Measurements from ENCODE around the gene OOEP.
"Not testable (repeated sequence)": the region's sequence is repeated elsewhere in the genome, so short reads cannot be mapped to it uniquely, and the experiment has no call there.

OOEP gene

GRCh38 chr6:73394577-73395354 is 25.1 kb upstream of the OOEP start, which contains the start of gene DDX43:
DDX43 (plus strand) TSS chr6:73394828; CDS start chr6:73394906, 78 bp downstream.
- DNase-seq (no peak), ATAC-seq (ENCODE audit: insufficient read depth, low read depth) (no peak)
- H3K27ac ChIP-seq (ENCODE audit: low read length), result no peak within 1 kb of the TSS
- TF ChIP-seq EZH2 (IDR thresholded peaks at IDR 0.05; ENCODE audit: borderline replicate concordance, low read depth, low read length, severe bottlenecking), result no peak
- no peak for TF ChIP-seq CTCF (IDR thresholded peaks at IDR 0.05; ENCODE audit: borderline replicate concordance, extremely low read depth, low read length, poor library complexity, severe bottlenecking)
- H3K4me3 ChIP-seq (ENCODE audit: low read depth in 1 of 2, low read length in 2 of 2), result no peak within 1 kb of the TSS
- H3K27me3 ChIP-seq (ENCODE audit: insufficient read depth, low read length, poor library complexity), result no peaks in the 10 kb centered on the region
- H3K4me2 ChIP-seq (ENCODE audit: insufficient read depth, low read length), result no peak within 1 kb of the TSS
- no peak within 1 kb of the TSS for H3K9ac ChIP-seq (ENCODE audit: low read depth, low read length)
- no peak within 1 kb of the TSS for H2AFZ ChIP-seq (ENCODE audit: low read depth, low read length)
- no peaks in the 10 kb centered on the region for H3K36me3 ChIP-seq (ENCODE audit: insufficient read depth, low read length)
- H4K20me1 ChIP-seq (ENCODE audit: insufficient read depth, low read length), result no peaks in the 10 kb centered on the region
- H3K9me3 ChIP-seq (ENCODE audit: insufficient read depth, low read length, severe bottlenecking), result no peaks in the 10 kb centered on the region
- H3K4me1 ChIP-seq (ENCODE audit: insufficient read depth, low read length), result no peaks in the 10 kb centered on the region
- H3K79me2 ChIP-seq (ENCODE audit: insufficient read depth, low read length), result no peaks in the 10 kb centered on the region

- H3K36me3 ChIP-seq (ENCODE audit: insufficient read depth, low read length), result no peaks in the 10 kb centered on the region
- H2AFZ ChIP-seq (ENCODE audit: low read depth, low read length), result no peak overlapping the region
- H3K27me3 ChIP-seq (ENCODE audit: insufficient read depth, low read length, poor library complexity), result peaks cover 7% of the 10 kb centered on the region
- H3K4me1 ChIP-seq (ENCODE audit: insufficient read depth, low read length), result no peaks in the 10 kb centered on the region
- no peak overlapping the region for H3K9ac ChIP-seq (ENCODE audit: low read depth, low read length)
- H3K4me3 ChIP-seq (ENCODE audit: low read depth in 1 of 2, low read length in 2 of 2), result no peak overlapping the region
- no peak overlapping the region for H3K4me2 ChIP-seq (ENCODE audit: insufficient read depth, low read length)
- H3K9me3 ChIP-seq (ENCODE audit: insufficient read depth, low read length, severe bottlenecking), result no peaks in the 10 kb centered on the region
- no peaks in the 10 kb centered on the region for H3K79me2 ChIP-seq (ENCODE audit: insufficient read depth, low read length)
- no peak for TF ChIP-seq CTCF (IDR thresholded peaks at IDR 0.05; ENCODE audit: borderline replicate concordance, extremely low read depth, low read length, poor library complexity, severe bottlenecking)
- no peak for TF ChIP-seq EZH2 (IDR thresholded peaks at IDR 0.05; ENCODE audit: borderline replicate concordance, low read depth, low read length, severe bottlenecking)
- no peaks in the 10 kb centered on the region for H4K20me1 ChIP-seq (ENCODE audit: insufficient read depth, low read length)
- DNase-seq (no peak), ATAC-seq (ENCODE audit: insufficient read depth, low read depth) (no peak)
- H3K27ac ChIP-seq (ENCODE audit: low read length), result no peak overlapping the region
Observed at GRCh38 chr6:73393278-73393677, 23.6 kb upstream of the OOEP start.

- H3K9me3 ChIP-seq (ENCODE audit: insufficient read depth, low read length, severe bottlenecking); H3K36me3 ChIP-seq (ENCODE audit: insufficient read depth, low read length); H3K4me3 ChIP-seq (ENCODE audit: low read depth in 1 of 2, low read length in 2 of 2); H3K27ac ChIP-seq (ENCODE audit: low read length); ATAC-seq (ENCODE audit: insufficient read depth, low read depth); H3K4me2 ChIP-seq (ENCODE audit: insufficient read depth, low read length); H2AFZ ChIP-seq (ENCODE audit: low read depth, low read length); H3K79me2 ChIP-seq (ENCODE audit: insufficient read depth, low read length); H3K27me3 ChIP-seq (ENCODE audit: insufficient read depth, low read length, poor library complexity); H4K20me1 ChIP-seq (ENCODE audit: insufficient read depth, low read length); DNase-seq; H3K4me1 ChIP-seq (ENCODE audit: insufficient read depth, low read length); H3K9ac ChIP-seq (ENCODE audit: low read depth, low read length): not testable (repeated sequence)
Observed at GRCh38 chr6:73392188-73392587, 22.5 kb upstream of the OOEP start.

- Histone ChIP-seq H4K20me1 (ENCODE audit: insufficient read depth, low read length) (no peaks in the 10 kb centered on the region), H3K9ac (ENCODE audit: low read depth, low read length) (no peak overlapping the region), H3K27me3 (ENCODE audit: insufficient read depth, low read length, poor library complexity) (peaks cover 7% of the 10 kb centered on the region), H3K4me1 (ENCODE audit: insufficient read depth, low read length) (no peaks in the 10 kb centered on the region), H3K4me3 (ENCODE audit: low read depth in 1 of 2, low read length in 2 of 2) (no peak overlapping the region), H3K9me3 (ENCODE audit: insufficient read depth, low read length, severe bottlenecking) (no peaks in the 10 kb centered on the region), H2AFZ (ENCODE audit: low read depth, low read length) (no peak overlapping the region), H3K27ac (ENCODE audit: low read length) (no peak overlapping the region), H3K4me2 (ENCODE audit: insufficient read depth, low read length) (no peak overlapping the region), H3K36me3 (ENCODE audit: insufficient read depth, low read length) (no peaks in the 10 kb centered on the region), H3K79me2 (ENCODE audit: insufficient read depth, low read length) (no peaks in the 10 kb centered on the region)
- DNase-seq (no peak), ATAC-seq (ENCODE audit: insufficient read depth, low read depth) (no peak)
- TF ChIP-seq CTCF (IDR thresholded peaks at IDR 0.05; ENCODE audit: borderline replicate concordance, extremely low read depth, low read length, poor library complexity, severe bottlenecking) (no peak), EZH2 (IDR thresholded peaks at IDR 0.05; ENCODE audit: borderline replicate concordance, low read depth, low read length, severe bottlenecking) (no peak)
Observed at GRCh38 chr6:73391675-73392074, 22.0 kb upstream of the OOEP start.

All from DND-41 (cell line).